SK-N-SH (cell line): Measurements from ENCODE around the gene WARS2. TPM values are rescaled to one million over a fixed set of nuclear protein-coding genes. Genes with fewer than 3 reads are reported as not detected.

Source experiments
- CTCF ChIA-PET: fragments of 300-600, 350-600 bp; formaldehyde crosslinking; extraction: SDS; loops from one replicate; lab custom pipeline; 2021; lab: Yijun Ruan, JAX
- POLR2A ChIA-PET: fragments of 350-600 bp; sonication (Branson Sonifier 250); formaldehyde crosslinking; extraction: SDS; loops from one replicate; lab custom pipeline; 2020; ENCODE audit warnings: antibody characterized with exemption, inconsistent platforms; lab: Yijun Ruan, JAX
- DNase-seq: peaks from one replicate; pipeline ENCODE4 v3.0.0; 2012
- H2AFZ ChIP-seq: fragments of 200-600 bp; sonication (generic); 2 replicates; pipeline ENCODE4 v1.8.1; 2016; ENCODE audit warnings: antibody characterized with exemption, mild to moderate bottlenecking, low read depth
- H3F3A ChIP-seq: fragments of 200-600 bp; sonication (generic); replicated peaks from 2 replicates; pipeline ENCODE3; 2016; ENCODE audit warnings: antibody characterized with exemption, mild to moderate bottlenecking; ENCODE audit not compliant: insufficient read depth
- H3K27ac ChIP-seq, 2 experiments: fragments of 200-500 bp in 1 of 2; fragments of 200-600 bp in 1 of 2; sonication (Bioruptor generic) in 1 of 2; sonication (generic), shearing (Covaris generic) in 1 of 2; 2 replicates each; pipeline versions ENCODE4 v1.5.1 to v1.6.1; 2014 to 2016; ENCODE audit warnings: low read depth in 2 of 2, inconsistent platforms in 1 of 2, low read length in 1 of 2, mild to moderate bottlenecking in 1 of 2, mixed read lengths in 1 of 2
- H3K27me3 ChIP-seq: fragments of 200-600 bp; sonication (generic), shearing (Covaris generic); 2 replicates; pipeline ENCODE4 v1.6.1; 2016; ENCODE audit warnings: mixed run types; ENCODE audit not compliant: insufficient read depth
- H3K36me3 ChIP-seq, 2 experiments: fragments of 200-500 bp in 1 of 2; fragments of 200-600 bp in 1 of 2; sonication (Bioruptor generic) in 1 of 2; sonication (generic) in 1 of 2; replicated peaks in 1 of 2; 2 replicates each; pipeline versions ENCODE3 to v1.5.1; 2014 to 2016; ENCODE audit warnings: low read length in 1 of 2, mild to moderate bottlenecking in 1 of 2; ENCODE audit not compliant: insufficient read depth in 2 of 2, control insufficient read depth in 1 of 2
- H3K4me1 ChIP-seq, 2 experiments: fragments of 200-500 bp in 1 of 2; fragments of 200-600 bp in 1 of 2; sonication (Bioruptor generic) in 1 of 2; sonication (generic), shearing (Covaris generic) in 1 of 2; 2 replicates each; pipeline versions ENCODE4 v1.5.1 to v1.6.1; 2014 to 2016; ENCODE audit warnings: low read depth in 1 of 2, low read length in 1 of 2, mixed run types in 1 of 2; ENCODE audit not compliant: insufficient read depth in 2 of 2, control insufficient read depth in 1 of 2
- H3K4me2 ChIP-seq: fragments of 200-600 bp; sonication (generic), shearing (Covaris generic); 2 replicates; pipeline ENCODE4 v1.6.1; 2017; ENCODE audit warnings: mixed run types
- H3K4me3 ChIP-seq, 2 experiments: fragments of 200-500 bp in 1 of 2; fragments of 200-600 bp in 1 of 2; sonication (Bioruptor generic) in 1 of 2; sonication (generic), shearing (Covaris generic) in 1 of 2; 2 replicates each; pipeline versions ENCODE4 v1.5.1 to v1.8.1; 2014 to 2016; ENCODE audit warnings: low read depth in 2 of 2, inconsistent platforms in 1 of 2, low read length in 1 of 2, mild to moderate bottlenecking in 1 of 2, mixed read lengths in 1 of 2, moderate library complexity in 1 of 2
- H3K79me2 ChIP-seq: fragments of 200-600 bp; sonication (generic); 2 replicates; pipeline ENCODE4 v1.8.1; 2017; ENCODE audit warnings: mild to moderate bottlenecking; ENCODE audit not compliant: insufficient read depth
- H3K9ac ChIP-seq: fragments of 200-600 bp; sonication (generic); 2 replicates; pipeline ENCODE4 v1.6.1; 2017; ENCODE audit warnings: mixed run types
- H3K9me2 ChIP-seq: fragments of 200-600 bp; sonication (generic); 2 replicates; pipeline ENCODE4 v1.6.1; 2017; ENCODE audit warnings: mixed run types
- H3K9me3 ChIP-seq: fragments of 200-600 bp; sonication (generic); 2 replicates; pipeline ENCODE4 v1.6.1; 2017; ENCODE audit warnings: mixed run types, mild to moderate bottlenecking, moderate library complexity
- H4K20me1 ChIP-seq: fragments of 200-600 bp; sonication (generic); 2 replicates; pipeline ENCODE4 v1.6.1; 2017; ENCODE audit warnings: mild to moderate bottlenecking, mixed run types; ENCODE audit not compliant: insufficient read depth
- EZH2phosphoT487 ChIP-seq: fragments of 200-600 bp; sonication (generic); IDR thresholded peaks from 2 replicates; pipeline ENCODE4 v1.6.1; 2017; ENCODE audit warnings: low read depth, mixed run types, mild to moderate bottlenecking, antibody characterized with exemption, moderate library complexity, borderline replicate concordance
- FOXM1 ChIP-seq: IDR thresholded peaks from 2 replicates; pipeline ENCODE4 v1.4.0; 2012; ENCODE audit warnings: low read depth, mild to moderate bottlenecking
- GATA2 ChIP-seq: sonication (generic); formaldehyde crosslinking; IDR thresholded peaks from 2 replicates; pipeline ENCODE4 v1.5.0; 2020; ENCODE audit warnings: mild to moderate bottlenecking, missing genetic modification reagents
- NRF1 ChIP-seq: IDR thresholded peaks from 2 replicates; pipeline ENCODE4 v1.6.1; 2012; ENCODE audit warnings: low read depth, mild to moderate bottlenecking, low read length
- SMC3 ChIP-seq: IDR thresholded peaks from 2 replicates; pipeline ENCODE4 v1.6.1; 2012; ENCODE audit warnings: low read depth, low read length, improper control_type of control experiment
- TAF1 ChIP-seq: IDR thresholded peaks from 2 replicates; pipeline ENCODE4 v1.6.1; 2012; ENCODE audit warnings: low read depth, mild to moderate bottlenecking, low read length, moderate library complexity, borderline replicate concordance
- YY1 ChIP-seq: IDR thresholded peaks from 2 replicates; pipeline ENCODE4 v1.4.0; 2012; ENCODE audit warnings: low read depth, mild to moderate bottlenecking
- WGBS: methylation state at CpG from one replicate; pipeline ENCODE4 v1.1.6; 2017; ENCODE audit warnings: low lambda C conversion rate; 5-methylcytosine and 5-hydroxymethylcytosine counted together
- polyA plus RNA-seq, 3 experiments: library from polyadenylated mRNA; depleted of rRNA; stranded (reverse); fragments of >200 nt; gene quantifications; 2 replicates each; pipeline ENCODE4 v1.2.3, GENCODE V29; 2012
- TF ChIP-seq, protein P1 (sequence below): IDR thresholded peaks from 2 replicates; pipeline ENCODE4 v1.4.0; 2012; ENCODE audit warnings: low read depth, borderline replicate concordance
- TF ChIP-seq, protein P2 (sequence below): fragments of 150-350 bp; IDR thresholded peaks from 2 replicates; pipeline ENCODE4 v1.6.1; 2017; ENCODE audit warnings: antibody characterized with exemption, low read length, low read depth, borderline replicate concordance
- TF ChIP-seq, protein P3 (sequence below): fragments of 150-350 bp; IDR thresholded peaks from 2 replicates; pipeline ENCODE4 v1.6.1; 2016; ENCODE audit warnings: mild to moderate bottlenecking, low read depth, low read length

The WARS2 gene
- polyA plus RNA-seq, 1 of the 3 experiments (the other 2 are of a cell fraction) = 4.8 TPM

DNA sequence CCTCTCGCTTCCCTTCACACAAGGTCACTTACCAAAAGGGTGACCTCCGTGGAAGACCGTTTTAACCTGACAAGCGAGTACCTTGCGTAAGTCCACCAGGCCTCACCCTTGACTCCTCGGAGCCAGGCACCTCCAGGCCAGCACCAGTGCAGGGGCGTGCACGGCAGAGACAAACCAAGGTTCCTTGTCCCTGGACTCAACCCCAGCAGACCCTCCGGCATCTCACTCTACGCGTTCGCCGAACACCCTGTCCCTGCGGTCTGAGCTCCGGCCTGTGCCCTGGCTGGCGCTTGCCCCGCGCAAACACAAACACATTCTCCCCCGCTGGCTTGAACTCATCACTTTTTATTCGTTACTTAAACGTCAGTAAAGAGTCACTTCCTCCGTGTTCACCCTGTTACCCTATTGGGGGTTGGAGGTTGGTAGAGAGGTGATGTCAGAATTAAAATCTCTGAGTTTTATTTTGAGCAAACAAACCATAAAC lies 156.9 kb downstream of the WARS2 start:
- Histone ChIP-seq H3F3A (peaks cover 6% of the 10 kb centered on the region), H3K9ac (no peak overlapping the region), H3K9me3 (no peaks in the 10 kb centered on the region), H3K4me1 (no peaks in the 10 kb centered on the region; a peak in 1 of 4 replicates), H4K20me1 (no peaks in the 10 kb centered on the region), H3K4me3 (no peak overlapping the region), H3K27ac (no peak overlapping the region), H3K79me2 (no peaks in the 10 kb centered on the region), H2AFZ (no peak overlapping the region), H3K4me2 (no peak overlapping the region), H3K9me2 (no peaks in the 10 kb centered on the region), H3K36me3 (no peaks in the 10 kb centered on the region), H3K27me3 (peaks cover 98% of the 10 kb centered on the region)
- ChIA-PET CTCF (interaction anchor here (1.5 kb wide), 1 partner anchor 14 kb away, joined by 3 read pairs; no protein-coding TSS in a partner anchor), POLR2A (no interaction called here)
- peak; percentile 10 for DNase-seq
- TF ChIP-seq EZH2phosphoT487 (no peak), FOXM1 (no peak)
- WGBS = 31% methylated on average over 14 of the region's 22 CpGs

DNA sequence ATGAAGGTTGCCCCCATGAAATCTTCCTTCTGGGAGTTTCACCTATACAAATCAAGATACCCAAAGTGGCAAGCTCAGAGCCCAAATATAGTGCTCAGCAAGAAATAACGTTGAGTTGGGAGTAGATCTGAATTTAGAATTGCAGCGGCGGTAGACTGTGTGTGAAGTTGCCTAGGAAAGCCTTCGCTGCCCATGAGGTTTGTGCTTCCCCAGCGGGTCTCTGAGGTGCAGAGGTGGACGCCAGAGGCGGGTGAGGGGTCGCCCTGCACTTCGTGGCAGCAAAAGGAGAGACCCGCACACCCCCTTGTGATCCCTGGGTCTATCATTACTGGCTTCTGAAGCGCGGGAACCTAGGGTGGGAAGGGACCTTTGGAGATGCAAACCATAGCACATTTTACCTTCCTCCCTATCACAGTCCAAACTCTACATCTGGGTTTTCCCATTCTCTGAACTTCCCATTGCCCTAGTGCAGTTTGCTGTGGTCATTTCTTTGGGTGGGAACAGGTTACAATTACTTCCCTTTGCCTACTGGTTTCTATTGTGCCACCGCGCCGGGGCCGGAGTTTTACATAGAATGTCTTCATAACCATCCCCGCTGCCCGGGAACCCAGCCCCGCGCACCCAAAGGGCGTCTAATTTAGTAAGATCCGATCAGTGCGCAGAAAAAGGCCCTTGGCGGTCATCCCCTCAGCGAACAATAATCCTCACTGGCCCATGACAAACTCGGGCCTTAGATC lies 157.5 kb downstream of the WARS2 start:
- Histone ChIP-seq H3K4me1 (no peaks in the 10 kb centered on the region; a peak in 1 of 4 replicates), H3K4me3 (no peak overlapping the region), H4K20me1 (no peaks in the 10 kb centered on the region), H3K27ac (no peak overlapping the region), H3F3A (peaks cover 6% of the 10 kb centered on the region), H3K9me2 (no peaks in the 10 kb centered on the region), H3K27me3 (peaks cover 98% of the 10 kb centered on the region), H3K79me2 (no peaks in the 10 kb centered on the region), H2AFZ (no peak overlapping the region), H3K4me2 (no peak overlapping the region), H3K36me3 (no peaks in the 10 kb centered on the region), H3K9ac (no peak overlapping the region), H3K9me3 (no peaks in the 10 kb centered on the region)
- TF ChIP-seq TAF1 = no peak
- TF ChIP-seq, protein P1, sequence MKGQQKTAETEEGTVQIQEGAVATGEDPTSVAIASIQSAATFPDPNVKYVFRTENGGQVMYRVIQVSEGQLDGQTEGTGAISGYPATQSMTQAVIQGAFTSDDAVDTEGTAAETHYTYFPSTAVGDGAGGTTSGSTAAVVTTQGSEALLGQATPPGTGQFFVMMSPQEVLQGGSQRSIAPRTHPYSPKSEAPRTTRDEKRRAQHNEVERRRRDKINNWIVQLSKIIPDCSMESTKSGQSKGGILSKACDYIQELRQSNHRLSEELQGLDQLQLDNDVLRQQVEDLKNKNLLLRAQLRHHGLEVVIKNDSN = no peak
- TF ChIP-seq SMC3 = no peak
- TF ChIP-seq GATA2 (CRISPR knock-in tag) = no peak
- no peak for TF ChIP-seq YY1
- TF ChIP-seq, protein P2, sequence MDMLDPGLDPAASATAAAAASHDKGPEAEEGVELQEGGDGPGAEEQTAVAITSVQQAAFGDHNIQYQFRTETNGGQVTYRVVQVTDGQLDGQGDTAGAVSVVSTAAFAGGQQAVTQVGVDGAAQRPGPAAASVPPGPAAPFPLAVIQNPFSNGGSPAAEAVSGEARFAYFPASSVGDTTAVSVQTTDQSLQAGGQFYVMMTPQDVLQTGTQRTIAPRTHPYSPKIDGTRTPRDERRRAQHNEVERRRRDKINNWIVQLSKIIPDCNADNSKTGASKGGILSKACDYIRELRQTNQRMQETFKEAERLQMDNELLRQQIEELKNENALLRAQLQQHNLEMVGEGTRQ = no peak
- no peak for TF ChIP-seq NRF1
- no peak for TF ChIP-seq FOXM1
- TF ChIP-seq, protein P3, sequence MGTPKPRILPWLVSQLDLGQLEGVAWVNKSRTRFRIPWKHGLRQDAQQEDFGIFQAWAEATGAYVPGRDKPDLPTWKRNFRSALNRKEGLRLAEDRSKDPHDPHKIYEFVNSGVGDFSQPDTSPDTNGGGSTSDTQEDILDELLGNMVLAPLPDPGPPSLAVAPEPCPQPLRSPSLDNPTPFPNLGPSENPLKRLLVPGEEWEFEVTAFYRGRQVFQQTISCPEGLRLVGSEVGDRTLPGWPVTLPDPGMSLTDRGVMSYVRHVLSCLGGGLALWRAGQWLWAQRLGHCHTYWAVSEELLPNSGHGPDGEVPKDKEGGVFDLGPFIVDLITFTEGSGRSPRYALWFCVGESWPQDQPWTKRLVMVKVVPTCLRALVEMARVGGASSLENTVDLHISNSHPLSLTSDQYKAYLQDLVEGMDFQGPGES = no peak
- CTCF ChIA-PET = no interaction called here
- DNase-seq = peak; percentile 11
- POLR2A ChIA-PET = no interaction called here
- WGBS = 29% methylated on average over 19 of the region's 26 CpGs
